T47D (cell line): ENCODE measurements around the gene DIPK1B.
"Not testable (repeated sequence)": the region's sequence is repeated elsewhere in the genome, so short reads cannot be mapped to it uniquely, and the experiment has no call there.

Experiments used
- DNase-seq, 2 experiments: peaks; one replicate each; pipeline versions ENCODE4 v3.0.0 to v3.0.0-alpha.2; 2011 to 2012; ENCODE audit warnings: low read depth in 1 of 2, low spot score in 1 of 2
- JUND ChIP-seq: IDR thresholded peaks from 2 replicates; pipeline ENCODE4 v1.6.1; 2012; ENCODE audit warnings: low read depth
- in situ Hi-C: cut with HindIII; loops from 2 replicates; pipeline ENCODE4 v1.10.0; 2016; ENCODE audit warnings: low sequenced_read_pairs, low pct_unique_long_range_greater_than_20kb

DIPK1B gene

GRCh38 chr9:136700304-136700703 is 12.1 kb upstream of the DIPK1B start:
- TF ChIP-seq JUND: no peak
- in situ Hi-C loops: no loop called here
- DNase-seq: no peak

DNA sequence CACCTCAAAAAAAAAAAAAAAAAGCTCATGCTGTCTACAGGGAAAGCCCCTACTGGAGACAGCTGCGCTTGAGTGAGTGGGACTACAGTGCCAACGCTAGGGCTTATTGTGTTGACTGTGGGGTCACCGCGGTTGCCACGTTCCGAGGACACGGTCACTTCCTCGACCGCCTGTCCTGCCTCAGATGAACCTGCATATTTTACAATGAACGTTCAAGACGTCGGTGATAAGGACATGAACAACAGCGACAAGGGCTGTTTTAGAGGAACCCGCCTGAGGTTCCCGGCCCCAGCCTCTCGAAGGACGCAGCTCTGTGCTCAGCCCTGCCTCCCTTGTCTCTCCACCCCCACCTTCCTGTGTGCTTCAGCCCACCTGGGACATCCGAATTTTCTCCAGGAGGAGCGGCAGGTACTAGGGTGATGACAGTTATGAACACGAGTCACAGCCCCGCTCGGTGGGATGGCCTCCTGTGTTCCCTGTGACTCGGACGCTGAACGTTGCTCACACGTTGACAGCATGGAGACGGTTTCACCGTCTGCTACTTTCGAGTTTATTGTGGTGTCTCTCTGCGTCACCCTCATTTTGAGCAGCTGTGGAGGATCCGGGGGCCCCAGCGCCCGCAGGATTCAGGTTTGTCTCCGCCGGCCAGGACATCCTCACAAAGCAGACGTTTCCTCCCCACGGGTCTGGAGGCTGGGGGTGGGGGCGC is 11.3 kb upstream of the DIPK1B start:
- DNase-seq: no peak
- in situ Hi-C loops: no loop called here
- no peak for TF ChIP-seq JUND

DNA sequence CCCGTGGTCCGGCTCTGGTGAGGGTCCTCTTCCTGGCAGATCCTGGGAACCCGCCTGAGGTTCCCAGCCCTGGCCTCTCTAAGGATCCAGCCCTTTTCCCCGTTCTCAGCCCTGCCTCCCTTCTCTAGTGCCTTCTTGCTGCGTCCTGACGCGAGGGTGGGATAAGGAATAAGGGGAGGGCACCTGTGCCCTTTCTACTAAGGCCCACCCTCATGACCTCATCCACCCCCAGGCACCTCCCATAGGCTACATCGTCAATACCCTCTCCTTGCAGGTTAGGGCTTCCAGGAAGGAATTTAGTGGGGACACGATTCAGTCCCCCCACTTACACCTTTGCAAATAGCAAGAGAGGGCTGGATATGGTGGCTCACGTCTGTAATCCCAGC is 10.7 kb upstream of the DIPK1B start:
- in situ Hi-C loops: no loop called here
- DNase-seq: no peak
- no peak for TF ChIP-seq JUND

DNA sequence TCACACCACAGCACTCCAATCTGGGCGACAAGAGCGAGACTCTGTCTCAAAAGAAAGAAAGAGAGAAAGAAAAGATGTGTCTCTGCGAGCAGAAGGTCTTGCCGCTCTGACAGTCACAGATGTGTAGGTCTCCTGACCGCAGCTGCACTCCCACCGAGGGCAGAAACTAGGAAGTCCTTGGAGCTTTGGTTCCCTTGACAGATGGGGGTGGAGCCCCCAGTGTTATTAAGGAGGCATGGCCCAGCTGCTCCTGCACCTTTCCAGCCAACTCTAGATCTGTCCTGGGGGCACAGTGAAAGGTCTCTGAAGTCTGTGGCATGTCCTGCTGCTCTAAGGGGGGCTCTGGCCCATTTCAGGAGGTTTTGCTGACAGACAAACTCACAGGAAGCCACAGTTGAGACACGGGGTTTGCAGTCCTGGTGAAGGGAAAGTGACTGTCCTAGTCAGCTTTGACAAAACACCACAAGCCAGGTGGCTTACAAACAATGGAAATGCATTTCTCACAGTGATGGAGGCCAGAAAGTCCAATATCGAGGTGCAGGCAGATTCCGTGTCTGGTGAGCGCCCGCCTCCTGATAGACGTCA is 9.0 kb upstream of the DIPK1B start:
- no peak for DNase-seq
- no peak for TF ChIP-seq JUND
- in situ Hi-C loops: no loop called here

GRCh38 chr9:136704741-136705140 is 7.6 kb upstream of the DIPK1B start:
- DNase-seq, in situ Hi-C loops: not testable (repeated sequence)

GRCh38 chr9:136705564-136705963 is 6.8 kb upstream of the DIPK1B start:
- no peak for DNase-seq
- in situ Hi-C loops: no loop called here
- no peak for TF ChIP-seq JUND

DNA sequence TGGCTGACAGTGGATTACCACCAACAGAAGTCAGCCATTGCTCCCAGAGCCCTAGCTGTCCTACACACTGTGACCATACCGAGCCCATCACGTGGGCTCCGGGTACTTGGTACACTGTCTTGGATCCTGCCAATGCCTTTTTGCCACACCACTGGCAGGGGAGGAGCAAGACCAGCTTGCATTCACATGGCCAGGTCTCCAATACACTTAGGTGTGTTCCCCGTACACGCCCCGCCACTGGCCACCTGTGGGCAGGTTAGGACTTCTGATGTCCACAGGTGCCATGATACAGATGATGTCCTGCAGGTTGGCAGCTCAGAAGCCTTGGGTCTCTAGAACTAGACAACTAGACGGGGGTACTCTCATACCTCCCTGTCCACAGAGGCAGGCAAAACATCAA is 5.4 kb upstream of the DIPK1B start:
- no peak for DNase-seq
- in situ Hi-C loops: no loop called here
- TF ChIP-seq JUND: no peak

DNA sequence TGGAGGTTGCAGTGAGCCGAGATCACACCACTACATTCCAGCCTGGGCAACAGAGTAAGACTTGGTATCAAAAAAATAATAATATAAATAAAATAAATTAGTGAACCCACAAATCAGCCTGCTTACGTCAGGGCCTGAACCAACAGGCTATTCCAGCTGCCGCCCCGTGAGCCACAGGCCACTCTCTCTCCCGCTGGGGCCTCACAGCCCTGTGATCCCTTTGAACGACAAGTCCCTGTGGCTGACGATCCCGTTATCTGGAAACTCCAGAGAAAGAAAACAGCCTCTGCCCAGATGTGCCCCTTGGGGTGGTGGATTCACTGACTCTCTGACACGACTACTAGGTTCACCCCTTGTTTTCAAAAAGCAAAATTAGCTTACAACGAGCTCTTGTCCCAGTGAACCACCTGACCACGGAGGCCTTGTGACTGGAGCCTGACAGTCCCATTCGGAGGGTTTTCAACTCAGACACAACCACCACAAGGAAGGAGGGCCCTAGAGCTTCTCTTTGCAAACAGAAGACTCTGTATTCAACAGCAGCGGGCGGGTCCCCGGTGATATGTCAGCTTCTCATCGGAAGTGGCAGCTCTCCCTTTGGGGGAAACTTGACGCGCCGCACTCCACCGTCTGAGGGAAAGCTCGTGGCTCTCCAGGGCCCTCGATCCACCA is 4.4 kb upstream of the DIPK1B start:
- no peak for TF ChIP-seq JUND
- in situ Hi-C loops: no loop called here
- no peak for DNase-seq

GRCh38 chr9:136709454-136710109 is 2.8 kb upstream of the DIPK1B start:
- in situ Hi-C loops: no loop called here
- no peak for TF ChIP-seq JUND
- no peak for DNase-seq

GRCh38 chr9:136710543-136710942 is 1.8 kb upstream of the DIPK1B start:
- no peak for DNase-seq
- in situ Hi-C loops: no loop called here
- no peak for TF ChIP-seq JUND

DNA sequence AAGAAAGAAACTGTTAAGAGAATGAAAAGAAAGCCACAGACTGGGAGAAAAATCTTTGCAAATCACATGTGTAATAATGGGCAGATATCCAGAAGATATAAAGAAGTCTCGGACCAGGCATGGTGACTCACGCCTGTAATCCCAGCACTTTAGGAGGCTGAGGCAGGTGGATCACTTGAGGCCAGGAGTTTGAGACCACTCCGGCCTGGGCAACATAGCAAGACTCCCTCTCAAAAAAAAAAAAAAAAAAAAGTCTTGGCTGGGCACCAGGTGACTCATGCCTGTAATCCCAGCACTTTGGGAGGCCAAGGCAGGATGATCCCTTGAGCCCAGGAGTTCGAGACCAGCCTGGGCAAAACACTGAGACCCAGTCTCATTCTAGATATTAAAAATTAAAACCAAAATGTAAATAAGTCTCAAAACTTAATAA is 1.1 kb upstream of the DIPK1B start:
- not testable (repeated sequence) for DNase-seq

GRCh38 chr9:136712690-136713544 is 545 bp downstream of the DIPK1B start:
- DNase-seq: no peak
- in situ Hi-C loops: no loop called here
- no peak for TF ChIP-seq JUND

More for the DNA sequence above, 1.1 kb upstream of the DIPK1B start:
- in situ Hi-C loops: not testable (repeated sequence)

DNA sequence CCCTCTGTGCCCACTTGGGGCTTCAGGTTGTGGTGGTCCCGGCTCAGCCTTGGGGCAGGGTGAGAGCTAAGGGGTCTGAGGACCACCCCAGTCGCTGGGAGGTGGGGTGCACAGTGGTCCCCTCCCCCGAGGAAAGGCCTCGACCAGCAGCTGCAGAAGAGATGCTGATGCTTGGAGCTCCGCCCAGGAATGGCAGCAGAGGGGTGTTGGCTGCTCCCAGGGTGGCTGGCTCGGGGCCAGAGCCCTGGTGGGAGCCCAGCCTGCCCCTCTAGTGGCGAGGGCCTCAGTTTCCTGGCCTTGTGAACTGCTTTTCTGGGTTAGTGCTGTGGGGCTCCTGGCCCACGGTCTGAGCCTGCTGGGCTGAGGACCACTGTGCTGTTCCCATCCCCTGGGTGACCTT is 1.2 kb downstream of the DIPK1B start:
- no peak for DNase-seq
- no peak for TF ChIP-seq JUND
- in situ Hi-C loops: no loop called here
